ENCODE results near the gene ABHD6. TPM values are rescaled to one million over a fixed set of nuclear protein-coding genes. Genes with fewer than 3 reads are reported as not detected.
A peak's percentile ranks its signal among the peaks of the same experiment; 100 is the strongest.

Gene ABHD6
- total RNA-seq, 2 experiments from 2014 or later: 0.71 to 1.9 TPM

GRCh38 chr3:58269356-58269755, 31.8 kb downstream of the ABHD6 start:
- TF ChIP-seq CTCF (IDR thresholded peaks at IDR 0.05): no peak
- intact Hi-C loops (cut with DNase I, micrococcal nuclease): no loop called here
- CTCF ChIA-PET: no interaction called here

GRCh38 chr3:58270485-58270884, 32.9 kb downstream of the ABHD6 start:
- TF ChIP-seq CTCF (IDR thresholded peaks at IDR 0.05): no peak
- DNase-seq (no peak), ATAC-seq (ENCODE audit: poor library complexity) (no peak)
- H3K9me3 ChIP-seq (ENCODE audit: control insufficient read depth in 1 of 2, insufficient read depth in 1 of 2, low read length in 2 of 2): no peaks in the 10 kb centered on the region
- H3K4me1 ChIP-seq (ENCODE audit: insufficient read depth, low read length): no peaks in the 10 kb centered on the region
- no peak overlapping the region for H3K27ac Mint-ChIP-seq
- peaks cover 51% of the 10 kb centered on the region for H3K36me3 Mint-ChIP-seq (ENCODE audit: low read depth)
- H3K27ac ChIP-seq (ENCODE audit: low read depth in 1 of 2, low read length in 2 of 2): no peak overlapping the region
- ChIA-PET CTCF (interaction anchor here (0.6 kb wide), 1 partner anchor 44 kb away, joined by 3 read pairs; no protein-coding TSS in a partner anchor), POLR2A (no interaction called here)
- H3K36me3 ChIP-seq (ENCODE audit: insufficient read depth, low read length): peaks cover 3% of the 10 kb centered on the region
- no peak overlapping the region for H3K4me3 ChIP-seq (ENCODE audit: low read length)
- H3K27me3 ChIP-seq (ENCODE audit: control insufficient read depth in 1 of 2, insufficient read depth in 2 of 2, low read length in 2 of 2): no peaks in the 10 kb centered on the region
- intact Hi-C loops (cut with DNase I, micrococcal nuclease): no loop called here
- no peaks in the 10 kb centered on the region for H3K4me1 Mint-ChIP-seq (ENCODE audit: low read depth)
- H3K4me3 Mint-ChIP-seq: no peak overlapping the region
- no peaks in the 10 kb centered on the region for H3K9me3 Mint-ChIP-seq
- H3K27me3 Mint-ChIP-seq: no peaks in the 10 kb centered on the region

More at GRCh38 chr3:58269356-58269755, 31.8 kb downstream of the ABHD6 start:
- Mint-ChIP-seq H3K4me3 (no peak overlapping the region), H3K27ac (no peak overlapping the region), H3K36me3 (ENCODE audit: low read depth) (peaks cover 43% of the 10 kb centered on the region), H3K27me3 (no peaks in the 10 kb centered on the region), H3K4me1 (ENCODE audit: low read depth) (no peaks in the 10 kb centered on the region), H3K9me3 (no peaks in the 10 kb centered on the region)
- H3K4me1 ChIP-seq (ENCODE audit: insufficient read depth, low read length): no peaks in the 10 kb centered on the region
- no peaks in the 10 kb centered on the region for H3K27me3 ChIP-seq (ENCODE audit: control insufficient read depth in 1 of 2, insufficient read depth in 2 of 2, low read length in 2 of 2)
- H3K27ac ChIP-seq (ENCODE audit: low read depth in 1 of 2, low read length in 2 of 2): no peak overlapping the region
- POLR2A ChIA-PET: no interaction called here
- DNase-seq (no peak), ATAC-seq (ENCODE audit: poor library complexity) (no peak)
- no peaks in the 10 kb centered on the region for H3K9me3 ChIP-seq (ENCODE audit: control insufficient read depth in 1 of 2, insufficient read depth in 1 of 2, low read length in 2 of 2)
- H3K36me3 ChIP-seq (ENCODE audit: insufficient read depth, low read length): peaks cover 3% of the 10 kb centered on the region
- no peak overlapping the region for H3K4me3 ChIP-seq (ENCODE audit: low read length)

GRCh38 chr3:58271901-58272501, 34.4 kb downstream of the ABHD6 start:
- Histone ChIP-seq H3K9me3 (ENCODE audit: control insufficient read depth in 1 of 2, insufficient read depth in 1 of 2, low read length in 2 of 2) (no peaks in the 10 kb centered on the region), H3K36me3 (ENCODE audit: insufficient read depth, low read length) (peaks cover 3% of the 10 kb centered on the region), H3K27ac (ENCODE audit: low read depth in 1 of 2, low read length in 2 of 2) (no peak overlapping the region), H3K4me3 (ENCODE audit: low read length) (no peak overlapping the region), H3K4me1 (ENCODE audit: insufficient read depth, low read length) (no peaks in the 10 kb centered on the region), H3K27me3 (ENCODE audit: control insufficient read depth in 1 of 2, insufficient read depth in 2 of 2, low read length in 2 of 2) (no peaks in the 10 kb centered on the region)
- no peak for TF ChIP-seq CTCF (IDR thresholded peaks at IDR 0.05)
- Mint-ChIP-seq H3K9me3 (peaks cover 2% of the 10 kb centered on the region), H3K4me3 (no peak overlapping the region), H3K27ac (no peak overlapping the region), H3K36me3 (ENCODE audit: low read depth) (peaks cover 61% of the 10 kb centered on the region), H3K27me3 (no peaks in the 10 kb centered on the region), H3K4me1 (ENCODE audit: low read depth) (no peaks in the 10 kb centered on the region)
- DNase-seq: peak in 2 of 14 experiments; percentile 16 to 23
- no peak for ATAC-seq (ENCODE audit: poor library complexity)
- ChIA-PET POLR2A (interaction anchor here (1.0 kb wide), 1 partner anchor 15 kb away, joined by 3 read pairs; no protein-coding TSS in a partner anchor), CTCF (interaction anchor here (1.0 kb wide), 1 partner anchor 94 kb away, joined by 3 read pairs; no protein-coding TSS in a partner anchor)
- intact Hi-C loops (cut with DNase I, micrococcal nuclease): no loop called here
